NCI-H748 (cell line): ENCODE results near the gene TLCD3A.
A peak's percentile ranks its signal among the peaks of the same experiment; 100 is the strongest.
"Not testable (repeated sequence)": the region's sequence is repeated elsewhere in the genome, so short reads cannot be mapped to it uniquely, and the experiment has no call there.

Experiments used
- DNase-seq: peaks from one replicate; lab custom pipeline; 2025; ENCODE audit not compliant: unreplicated experiment; lab: John Stamatoyannopoulos, UW

Gene TLCD3A

DNA sequence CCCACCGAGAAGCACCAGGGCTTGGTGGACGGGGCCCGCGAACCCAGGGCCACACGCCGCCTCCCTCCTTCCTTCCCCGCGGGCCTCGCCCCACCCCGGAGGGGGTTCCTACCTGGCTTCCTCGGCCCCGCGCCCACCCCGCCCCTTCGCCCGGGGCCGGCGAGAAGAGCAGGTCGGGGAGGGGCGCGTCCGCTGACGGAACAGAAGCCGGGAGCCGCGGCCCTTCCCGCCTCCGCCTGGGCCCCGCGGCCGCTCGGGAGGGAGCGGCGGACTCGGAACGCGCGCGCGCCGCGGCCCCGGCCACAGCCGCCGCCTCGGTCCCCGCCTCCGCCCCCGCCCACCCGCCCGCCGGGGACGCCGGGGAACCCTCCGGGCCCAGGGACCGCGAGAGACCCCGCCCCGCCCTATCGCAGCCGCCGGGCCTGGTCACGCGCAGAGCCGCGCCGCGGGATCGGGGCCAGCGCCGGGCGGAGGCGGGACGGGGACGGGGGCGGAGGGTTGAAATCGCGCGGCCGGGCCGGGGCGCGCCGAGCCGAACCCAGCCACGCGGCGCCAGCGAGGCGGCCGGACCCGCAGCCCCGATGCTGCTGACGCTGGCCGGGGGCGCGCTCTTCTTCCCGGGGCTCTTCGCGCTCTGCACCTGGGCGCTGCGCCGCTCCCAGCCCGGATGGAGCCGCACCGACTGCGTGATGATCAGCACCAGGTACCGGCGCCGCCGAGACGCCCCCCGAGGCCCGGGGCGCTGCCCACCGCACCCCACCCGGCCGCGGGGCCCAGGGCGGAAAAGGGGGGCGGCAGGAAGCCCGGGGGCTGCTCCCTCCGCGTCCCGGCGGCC is at the start of gene TLCD3A:
TLCD3A (plus strand) TSS at position 530 of the 835 bp plus-strand sequence; CDS start at position 582, 52 bp downstream.
- DNase-seq: peak; percentile 88

DNA sequence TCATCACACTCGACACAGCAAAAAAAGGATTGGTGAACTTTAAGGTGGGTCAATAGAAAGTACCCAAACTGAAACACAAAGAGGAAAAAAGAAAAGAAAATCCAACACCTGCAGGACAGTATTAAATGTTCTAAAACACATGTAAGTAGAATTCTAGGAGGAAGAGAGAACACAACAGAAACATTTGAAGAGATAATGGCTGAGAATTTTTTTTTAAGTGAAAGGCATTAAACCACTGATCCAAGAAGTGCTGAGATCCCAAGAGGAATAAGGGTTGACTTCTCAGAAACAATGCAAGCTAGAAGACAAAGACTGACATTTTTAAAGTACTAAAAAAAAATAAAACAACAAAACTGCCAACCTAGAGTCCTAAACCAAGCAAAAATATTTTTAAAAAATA is 49.4 kb upstream of the TLCD3A start:
- DNase-seq: no peak

DNA sequence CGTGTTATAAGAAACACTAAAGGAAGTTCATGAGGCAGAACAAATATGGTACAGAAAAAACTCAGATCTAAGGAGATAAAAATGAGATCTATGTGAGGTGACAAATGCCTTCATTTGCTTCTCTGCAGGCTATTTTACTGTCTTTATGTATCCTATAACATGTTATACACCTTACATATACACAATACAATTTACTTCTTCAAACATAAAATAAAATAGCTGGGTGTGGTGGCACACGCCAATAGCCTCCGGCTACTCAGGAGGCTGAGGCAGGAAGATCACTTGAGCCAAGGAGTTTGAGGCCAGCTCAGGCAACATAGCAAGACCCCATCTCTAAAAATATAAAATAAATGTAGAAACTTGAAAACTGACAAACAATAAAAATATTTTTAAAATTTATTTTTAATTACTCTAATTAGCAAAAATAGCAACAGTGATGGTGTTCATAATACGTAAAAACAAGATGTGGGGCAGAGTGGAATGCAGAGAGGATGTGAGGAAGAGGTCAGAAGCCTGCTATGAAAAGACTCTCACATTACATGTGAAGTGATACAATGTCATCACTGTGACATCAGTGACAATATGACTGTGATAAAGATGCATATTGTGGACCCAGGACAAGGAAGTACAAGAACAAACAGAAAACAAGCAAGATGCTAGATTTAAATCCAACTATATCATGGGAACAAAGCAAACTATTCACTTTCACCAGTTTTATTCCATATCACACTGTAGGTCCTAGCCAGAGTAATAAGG is 48.7 kb upstream of the TLCD3A start:
- DNase-seq: no peak

DNA sequence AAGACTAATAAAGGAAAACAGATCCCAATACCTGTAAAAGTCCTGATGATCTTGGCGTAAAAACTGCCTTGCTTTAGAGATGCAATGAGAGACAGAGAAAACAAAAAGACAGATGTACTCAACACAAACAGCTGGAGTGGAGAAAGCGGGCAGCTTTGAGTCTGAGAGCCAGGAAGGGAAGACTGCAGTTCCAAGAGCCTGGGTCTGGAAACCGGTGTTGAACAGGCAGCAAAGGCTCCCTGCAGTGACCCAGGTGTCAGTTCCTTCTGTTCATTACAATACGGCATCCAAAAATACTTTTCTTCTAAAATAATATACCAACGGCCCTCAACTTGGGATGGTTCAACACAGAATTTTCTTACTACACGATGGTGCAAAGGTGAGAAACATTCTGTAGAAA is 47.4 kb upstream of the TLCD3A start:
- no peak for DNase-seq

DNA sequence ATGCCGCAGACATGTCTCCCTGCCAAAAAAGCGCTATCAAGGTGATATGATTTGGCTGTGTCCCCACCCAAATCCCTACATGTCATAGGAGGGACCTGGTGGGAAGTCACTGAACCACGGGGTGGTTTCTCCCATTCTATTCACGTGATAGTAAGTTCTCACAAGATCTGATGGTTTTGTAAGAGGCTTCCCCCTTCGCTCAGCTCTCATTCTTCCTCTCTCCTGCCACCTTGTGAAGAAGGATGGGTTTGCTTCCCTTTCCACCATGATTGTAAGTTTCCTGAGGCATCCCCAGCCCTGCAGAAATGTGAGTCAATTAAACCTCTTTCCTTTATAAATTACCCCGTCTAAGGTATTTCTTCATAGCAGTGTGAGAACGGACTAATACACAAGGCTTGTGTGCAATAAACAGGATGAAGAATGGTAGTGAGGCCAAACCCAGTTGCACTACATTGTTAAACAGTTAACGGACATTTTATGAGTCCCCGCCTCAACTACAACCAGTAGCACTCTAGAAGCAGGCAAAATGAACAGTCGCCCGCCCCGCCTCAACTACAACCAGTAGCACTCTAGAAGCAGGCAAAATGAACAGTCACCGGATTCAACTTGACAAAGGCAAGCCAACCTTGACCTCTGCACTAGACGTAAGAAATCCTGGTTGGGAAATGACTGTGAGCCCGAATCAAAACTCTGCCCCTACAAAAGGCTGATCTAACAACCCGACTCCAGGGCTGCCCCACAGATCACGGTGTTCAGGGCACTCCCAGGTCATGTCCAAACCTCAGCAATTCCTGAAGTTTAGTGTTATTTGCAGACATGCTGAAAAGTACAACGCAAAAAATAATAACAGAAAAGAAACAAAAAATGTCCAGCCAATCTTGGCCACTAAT is 44.1 kb upstream of the TLCD3A start:
- no peak for DNase-seq

GRCh38 chr17:689556-690275 is 42.7 kb upstream of the TLCD3A start:
- no peak for DNase-seq

- DNase-seq: no peak
Measured at GRCh38 chr17:690361-690760, 42.0 kb upstream of the TLCD3A start.

DNA sequence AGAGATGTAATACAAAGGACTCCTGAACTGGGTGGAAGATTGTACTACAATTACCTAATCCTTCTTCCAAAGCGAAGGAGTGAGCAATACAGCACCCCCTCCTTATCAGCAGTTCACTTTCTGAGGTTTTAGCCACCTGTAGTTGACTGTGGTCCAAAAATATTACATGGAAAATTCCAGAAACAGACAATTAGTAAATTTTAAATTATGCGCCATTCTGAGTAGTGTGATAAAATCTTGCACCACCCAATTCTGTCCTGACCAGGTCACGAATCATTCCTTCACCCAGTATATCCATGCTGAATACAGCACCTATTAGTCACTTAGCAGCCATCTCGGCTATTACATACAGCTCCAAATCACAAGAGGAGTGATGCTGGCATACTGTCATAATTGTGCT is 41.0 kb upstream of the TLCD3A start:
- DNase-seq: no peak

DNA sequence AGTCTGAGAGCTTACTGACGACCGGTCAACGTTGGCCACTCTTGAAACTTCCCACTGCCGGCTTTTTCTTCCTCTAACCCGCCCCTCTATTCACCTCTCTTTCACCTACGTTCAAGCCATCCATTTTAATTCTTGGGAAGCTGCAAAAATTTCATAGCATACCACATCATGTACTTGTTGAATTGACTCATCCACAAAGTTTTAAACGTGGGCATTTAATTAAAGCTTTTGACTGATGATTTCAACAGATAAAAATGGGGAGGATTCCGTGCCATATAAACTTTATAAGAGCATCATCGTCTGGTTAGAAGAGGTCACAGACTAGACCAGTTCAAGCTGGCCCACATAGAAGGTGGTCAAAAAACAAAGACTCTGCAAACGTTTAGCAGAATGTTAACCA is 40.3 kb upstream of the TLCD3A start:
- DNase-seq: no peak

DNA sequence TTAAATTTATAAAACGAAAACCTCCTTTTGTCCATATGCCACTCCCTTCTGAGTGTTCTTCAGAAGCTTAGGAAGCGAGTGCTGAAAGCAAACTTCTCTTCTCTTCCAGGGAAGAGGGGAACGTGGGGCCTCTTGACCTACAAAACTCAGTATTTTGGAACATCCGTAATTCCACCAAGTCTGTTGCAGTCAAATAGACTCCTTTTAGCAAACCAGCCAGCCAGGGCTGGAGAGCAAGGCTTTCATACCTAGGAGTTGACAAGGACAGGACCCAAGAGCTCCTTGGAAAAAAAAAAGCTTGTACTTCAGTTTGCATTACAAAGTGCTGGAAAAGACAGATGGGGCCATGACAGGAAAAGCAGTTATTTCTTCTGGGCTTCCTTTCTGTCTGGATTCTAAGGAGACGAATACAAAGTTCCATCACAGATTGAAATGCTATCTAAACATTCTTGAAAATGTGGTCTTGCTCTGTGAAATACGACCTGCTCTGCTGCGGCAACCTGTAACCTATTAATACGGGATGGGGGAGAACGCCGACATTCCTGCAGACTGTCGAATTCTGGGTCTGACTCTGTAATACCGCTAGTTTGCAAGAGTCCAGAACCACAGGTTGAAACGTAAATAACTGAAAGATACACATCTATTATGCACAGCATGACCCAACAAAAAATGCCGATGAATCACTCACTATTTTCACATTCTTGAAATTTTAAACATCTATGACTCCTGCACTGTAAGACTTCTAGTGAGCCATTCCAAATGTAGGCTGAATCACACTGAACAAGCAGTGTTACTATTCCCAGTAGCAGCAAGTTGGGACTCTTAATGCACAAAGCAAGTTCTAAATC is 38.4 kb upstream of the TLCD3A start:
- no peak for DNase-seq

GRCh38 chr17:696369-696768 is 36.0 kb upstream of the TLCD3A start:
- DNase-seq: no peak

DNA sequence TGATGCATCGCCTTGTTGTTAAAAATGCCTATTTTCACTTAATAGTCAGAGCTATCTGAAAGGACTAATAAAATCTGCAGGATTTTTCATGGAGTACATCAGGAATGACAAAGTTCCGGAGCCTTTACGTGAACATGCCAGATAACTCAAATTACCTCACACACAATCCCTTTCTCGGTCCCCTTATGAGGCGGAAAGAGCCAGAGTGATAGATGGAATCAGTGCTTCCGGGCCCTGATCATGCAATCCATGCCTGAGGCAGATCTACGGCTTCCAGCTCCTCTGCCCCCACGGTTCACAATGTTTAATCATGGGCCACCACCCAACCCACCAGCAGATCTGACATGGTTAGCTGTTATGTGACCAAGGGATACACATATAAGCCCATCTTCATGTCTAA is 34.7 kb upstream of the TLCD3A start:
- no peak for DNase-seq

GRCh38 chr17:698096-698495 is 34.3 kb upstream of the TLCD3A start:
- not testable (repeated sequence) for DNase-seq

DNA sequence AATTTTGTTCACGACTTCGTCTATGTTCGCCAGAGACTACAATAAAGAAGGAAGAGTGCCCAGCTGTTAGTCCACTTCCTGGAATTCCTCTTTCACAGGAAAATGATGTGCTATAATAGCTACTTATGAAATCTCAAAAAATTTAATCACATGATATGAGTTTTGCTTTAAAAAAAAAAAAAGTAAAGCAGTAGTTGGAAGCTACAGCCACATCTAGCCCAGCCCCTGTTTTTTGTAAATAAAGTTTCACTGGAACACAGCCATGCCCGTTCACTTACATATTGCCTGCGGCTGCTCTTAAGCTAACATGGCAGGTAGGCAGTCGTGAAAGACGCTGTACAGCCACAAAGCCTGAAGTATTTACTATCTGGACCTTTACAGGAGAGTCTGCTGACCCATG is 33.1 kb upstream of the TLCD3A start:
- DNase-seq: no peak

- no peak for DNase-seq
Measured at GRCh38 chr17:700504-701094, 31.8 kb upstream of the TLCD3A start.

DNA sequence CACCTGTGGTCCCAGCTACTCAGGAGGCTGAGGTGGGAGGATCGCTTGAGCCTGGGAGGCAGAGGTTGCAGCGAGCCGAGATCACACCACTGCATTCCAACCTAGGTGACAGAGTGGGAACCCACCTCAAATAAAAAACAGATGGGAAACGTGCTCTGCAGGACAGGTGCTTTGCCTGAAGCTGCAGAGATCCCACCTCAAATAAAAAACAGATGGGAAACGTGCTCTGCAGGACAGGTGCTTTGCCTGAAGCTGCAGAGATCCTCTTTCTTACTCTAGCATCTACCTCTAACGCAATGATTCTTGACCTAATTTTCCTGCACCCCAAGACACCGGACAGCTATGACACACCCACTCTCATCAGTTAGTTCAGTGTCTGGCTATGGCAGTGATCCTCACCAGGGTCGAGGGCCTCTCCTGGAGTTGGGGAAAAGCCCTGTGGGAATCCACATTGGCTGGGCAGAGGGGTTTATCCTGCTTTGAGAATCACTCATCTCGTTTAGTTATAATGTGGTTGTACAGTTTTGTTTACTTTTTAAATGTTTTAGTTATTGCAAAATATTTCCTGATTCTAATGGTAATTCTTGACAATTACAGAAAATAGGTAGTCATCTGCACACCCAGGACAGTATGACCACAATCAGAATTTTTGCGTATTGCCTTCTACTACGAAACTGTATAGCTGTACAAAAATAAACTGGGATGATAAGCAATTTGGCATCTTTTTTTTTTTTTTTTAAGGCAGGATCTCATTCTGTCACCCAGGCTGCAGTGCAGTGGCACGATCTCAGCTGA is 29.1 kb upstream of the TLCD3A start:
- DNase-seq: no peak

- DNase-seq: no peak
Measured at GRCh38 chr17:704111-704864, 28.1 kb upstream of the TLCD3A start.

DNA sequence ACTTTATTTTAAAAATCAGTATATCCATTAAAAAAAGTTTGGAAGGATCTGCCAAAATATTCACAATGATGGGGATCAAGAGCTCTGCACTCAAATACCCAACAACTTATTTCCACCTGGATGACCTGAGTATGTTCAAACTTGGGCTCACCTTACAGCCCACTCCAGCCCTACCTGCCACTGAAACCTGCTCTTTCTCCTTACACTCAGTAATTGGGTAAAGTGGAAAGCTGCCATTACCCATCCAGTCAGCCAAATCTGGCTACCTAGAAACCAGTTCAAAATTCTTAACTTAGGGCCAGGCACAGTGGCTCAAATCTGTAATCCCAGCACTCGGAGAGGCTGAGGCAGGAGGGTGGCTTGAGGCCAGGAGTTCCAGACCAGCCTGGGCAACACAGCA is 27.4 kb upstream of the TLCD3A start:
- DNase-seq: no peak
